GM23248 (cell line): Measurements from ENCODE around the gene RNF152. TPM values are rescaled to one million over a fixed set of nuclear protein-coding genes. Genes with fewer than 3 reads are reported as not detected.

Experiments used
- DNase-seq: peaks from one replicate; pipeline ENCODE4 v3.0.0-alpha.2; 2015
- H2AFZ ChIP-seq: fragments of 200-600 bp; sonication (generic); 2 replicates; pipeline ENCODE4 v1.6.1; 2016; ENCODE audit warnings: antibody characterized with exemption
- H3F3A ChIP-seq: fragments of 200-600 bp; sonication (generic); 2 replicates; pipeline ENCODE4 v1.6.1; 2016; ENCODE audit warnings: mild to moderate bottlenecking, antibody characterized with exemption, mixed run types; ENCODE audit not compliant: insufficient read depth
- H3K27ac ChIP-seq: fragments of 200-600 bp; sonication (generic); 2 replicates; pipeline ENCODE4 v1.5.1; 2016; ENCODE audit warnings: mild to moderate bottlenecking
- H3K27me3 ChIP-seq: fragments of 200-600 bp; sonication (generic); replicated peaks from 2 replicates; pipeline ENCODE4 v1.6.1; 2016; ENCODE audit warnings: mild to moderate bottlenecking; ENCODE audit not compliant: insufficient read depth
- H3K36me3 ChIP-seq: fragments of 200-600 bp; sonication (generic); 2 replicates; pipeline ENCODE4 v1.6.1; 2016; ENCODE audit warnings: low read depth, mild to moderate bottlenecking
- H3K4me1 ChIP-seq: fragments of 200-600 bp; sonication (generic); 2 replicates; pipeline ENCODE4 v1.6.1; 2016; ENCODE audit warnings: mild to moderate bottlenecking; ENCODE audit not compliant: insufficient read depth
- H3K4me2 ChIP-seq: fragments of 200-600 bp; sonication (generic); one replicate; pipeline ENCODE4 v1.6.1; 2016; ENCODE audit warnings: mild to moderate bottlenecking; ENCODE audit not compliant: unreplicated experiment
- H3K4me3 ChIP-seq: fragments of 200-600 bp; sonication (generic); 2 replicates; pipeline ENCODE4 v1.5.1; 2016; ENCODE audit warnings: mild to moderate bottlenecking
- H3K79me2 ChIP-seq: fragments of 200-600 bp; sonication (generic); 2 replicates; pipeline ENCODE4 v1.6.1; 2016; ENCODE audit warnings: mild to moderate bottlenecking; ENCODE audit not compliant: insufficient read depth
- H3K9ac ChIP-seq: fragments of 200-600 bp; sonication (generic); 2 replicates; pipeline ENCODE4 v1.6.1; 2016; ENCODE audit warnings: mild to moderate bottlenecking
- H3K9me2 ChIP-seq: fragments of 200-600 bp; sonication (generic); 2 replicates; pipeline ENCODE4 v1.6.1; 2016; ENCODE audit warnings: mixed run types, mild to moderate bottlenecking, moderate library complexity; ENCODE audit not compliant: insufficient read depth
- H3K9me3 ChIP-seq: fragments of 200-600 bp; sonication (generic); one replicate; pipeline ENCODE4 v1.6.1; 2017; ENCODE audit warnings: low read depth
- H4K20me1 ChIP-seq: fragments of 200-600 bp; sonication (generic); 2 replicates; pipeline ENCODE4 v1.6.0; 2016; ENCODE audit not compliant: insufficient read depth
- EZH2 ChIP-seq: fragments of 200-600 bp; sonication (generic); IDR thresholded peaks from 2 replicates; pipeline ENCODE4 v1.6.1; 2018; ENCODE audit warnings: antibody characterized with exemption, mild to moderate bottlenecking; ENCODE audit not compliant: insufficient read depth, poor library complexity, severe bottlenecking
- EZH2phosphoT487 ChIP-seq: fragments of 200-600 bp; sonication (generic); IDR thresholded peaks from 2 replicates; pipeline ENCODE4 v1.6.1; 2018; ENCODE audit warnings: antibody characterized with exemption, moderate library complexity, mild to moderate bottlenecking, low read depth; ENCODE audit not compliant: insufficient read depth
- WGBS, 2 experiments: methylation state at CpG; one replicate each; pipeline ENCODE4 v1.1.6; 2015 to 2017; ENCODE audit warnings: low lambda C conversion rate in 2 of 2, low coverage in 1 of 2; ENCODE audit errors: missing lambda C conversion rate in 2 of 2; 5-methylcytosine and 5-hydroxymethylcytosine counted together
- in situ Hi-C: fragments of 300-500 bp; cut with MboI; formaldehyde crosslinking; loops from 2 replicates; pipeline ENCODE4 v1.15.0; 2020
- polyA plus RNA-seq: library from polyadenylated mRNA; unstranded; fragments of >200 nt; fragmentation: Nextera tagmentation; extraction: Ambion mirVana; gene quantifications from 2 replicates; pipeline ENCODE4 v1.2.1, GENCODE V29; 2016
- total RNA-seq: library from RNA; depleted of rRNA; stranded (reverse); fragments of >200 nt; shearing (Covaris generic); gene quantifications from 2 replicates; pipeline ENCODE4 v1.2.3, GENCODE V29; 2014

Gene RNF152
- total and polyA plus RNA-seq, 2 experiments from 2014 or later, result 1.9 to 11.3 TPM

DNA sequence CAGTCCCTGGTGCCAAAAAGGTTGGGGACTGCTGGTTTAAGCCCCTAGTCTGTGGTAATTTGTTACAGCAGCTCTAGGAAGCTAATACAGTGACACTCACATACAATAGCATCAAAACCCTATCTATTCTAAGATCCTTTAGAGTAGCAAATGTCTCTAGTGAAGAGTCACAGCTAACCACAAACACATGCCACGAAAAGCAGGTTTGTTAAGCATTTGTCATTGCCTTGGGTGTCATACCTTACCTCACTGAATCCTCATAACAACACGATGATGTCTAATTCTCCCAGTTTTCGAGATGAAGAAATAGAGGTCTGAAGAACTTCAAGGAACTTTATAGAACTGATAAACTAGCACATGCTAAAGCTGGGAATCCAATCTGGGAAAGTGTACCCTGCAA is 29.6 kb upstream of the RNF152 start:
- Histone ChIP-seq H3K9me3 (no peaks in the 10 kb centered on the region), H3K27ac (no peak overlapping the region), H3K9me2 (no peaks in the 10 kb centered on the region; the same call in 1 of the 2 replicates), H3K79me2 (no peaks in the 10 kb centered on the region), H3K4me2 (no peak overlapping the region), H3K27me3 (no peaks in the 10 kb centered on the region), H3K36me3 (no peaks in the 10 kb centered on the region), H3K4me1 (no peaks in the 10 kb centered on the region), H2AFZ (no peak overlapping the region), H3K9ac (no peak overlapping the region), H4K20me1 (no peaks in the 10 kb centered on the region), H3F3A (no peaks in the 10 kb centered on the region), H3K4me3 (no peak overlapping the region)
- in situ Hi-C loops, result no loop called here
- no peak for TF ChIP-seq EZH2phosphoT487
- TF ChIP-seq EZH2, result no peak
- WGBS, 2 experiments, result 41 to 53% methylated on average over 3 of the region's 3 CpGs
- DNase-seq, result peak; percentile 52

GRCh38 chr18:61921621-61922235 is 28.9 kb upstream of the RNF152 start:
- H3K4me2 ChIP-seq, result no peak overlapping the region
- no peak overlapping the region for H2AFZ ChIP-seq
- in situ Hi-C loops, result no loop called here
- 86 to 88% methylated on average over 17 of the region's 17 CpGs for WGBS, 2 experiments
- H3K4me3 ChIP-seq, result no peak overlapping the region
- H3K9me3 ChIP-seq, result no peaks in the 10 kb centered on the region
- no peaks in the 10 kb centered on the region; the same call in 1 of the 2 replicates for H3K9me2 ChIP-seq
- TF ChIP-seq EZH2, result no peak
- TF ChIP-seq EZH2phosphoT487, result no peak
- no peaks in the 10 kb centered on the region for H4K20me1 ChIP-seq
- no peak overlapping the region for H3K27ac ChIP-seq
- H3K9ac ChIP-seq, result no peak overlapping the region
- DNase-seq, result no peak
- H3K27me3 ChIP-seq, result no peaks in the 10 kb centered on the region
- H3K79me2 ChIP-seq, result no peaks in the 10 kb centered on the region
- no peaks in the 10 kb centered on the region for H3K36me3 ChIP-seq
- H3F3A ChIP-seq, result no peaks in the 10 kb centered on the region
- H3K4me1 ChIP-seq, result no peaks in the 10 kb centered on the region

GRCh38 chr18:61917818-61918217 is 25.0 kb upstream of the RNF152 start:
- H3K4me3 ChIP-seq, result no peak overlapping the region
- H3K36me3 ChIP-seq, result no peaks in the 10 kb centered on the region
- no peaks in the 10 kb centered on the region for H3K27me3 ChIP-seq
- peak; percentile 30 for DNase-seq
- no peak overlapping the region for H3K27ac ChIP-seq
- H3K9me2 ChIP-seq, result no peaks in the 10 kb centered on the region; the same call in 1 of the 2 replicates
- H3K4me1 ChIP-seq, result peaks cover 6% of the 10 kb centered on the region; the same call in 1 of the 2 replicates
- H4K20me1 ChIP-seq, result no peaks in the 10 kb centered on the region
- H3K79me2 ChIP-seq, result no peaks in the 10 kb centered on the region
- H3K9ac ChIP-seq, result no peak overlapping the region
- TF ChIP-seq EZH2phosphoT487, result no peak
- TF ChIP-seq EZH2, result no peak
- H3K4me2 ChIP-seq, result no peak overlapping the region
- H3F3A ChIP-seq, result no peaks in the 10 kb centered on the region
- in situ Hi-C loops, result no loop called here
- H3K9me3 ChIP-seq, result no peaks in the 10 kb centered on the region
- WGBS, 2 experiments, result 62 to 69% methylated on average over 2 of the region's 2 CpGs
- no peak overlapping the region for H2AFZ ChIP-seq

DNA sequence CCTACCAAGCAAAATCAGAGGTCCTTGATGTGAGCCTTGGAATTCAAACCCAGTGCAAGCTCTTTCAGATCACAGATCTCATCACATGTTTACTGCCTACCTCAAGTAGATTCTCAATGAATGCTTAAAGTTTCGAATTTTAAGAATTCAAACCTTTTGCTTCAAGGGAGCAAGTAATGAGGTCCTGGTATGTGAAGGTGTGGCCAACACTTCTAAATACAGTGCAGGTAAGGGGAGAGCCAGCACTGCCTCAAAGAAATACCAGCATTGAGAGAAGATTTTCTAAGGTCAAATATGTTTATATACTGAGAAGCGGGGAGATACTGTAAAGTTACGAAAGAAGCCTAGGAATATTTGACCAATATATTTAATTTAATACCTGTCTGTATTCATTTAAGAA is 19.7 kb upstream of the RNF152 start:
- Histone ChIP-seq H3K9ac (no peak overlapping the region), H3K4me1 (peaks cover 6% of the 10 kb centered on the region; the same call in 1 of the 2 replicates), H2AFZ (no peak overlapping the region), H3K9me2 (0 out of 2 replicates have a peak, but pooled peaks cover 3% of the 10 kb centered on the region), H3K4me2 (no peak overlapping the region), H4K20me1 (no peaks in the 10 kb centered on the region), H3K9me3 (no peaks in the 10 kb centered on the region), H3K4me3 (no peak overlapping the region), H3K36me3 (no peaks in the 10 kb centered on the region), H3K27ac (no peak overlapping the region), H3K79me2 (no peaks in the 10 kb centered on the region), H3F3A (no peaks in the 10 kb centered on the region), H3K27me3 (no peaks in the 10 kb centered on the region)
- TF ChIP-seq EZH2phosphoT487, result no peak
- DNase-seq, result no peak
- in situ Hi-C loops, result no loop called here
- 84 to 90% methylated on average over 3 of the region's 3 CpGs for WGBS, 2 experiments

DNA sequence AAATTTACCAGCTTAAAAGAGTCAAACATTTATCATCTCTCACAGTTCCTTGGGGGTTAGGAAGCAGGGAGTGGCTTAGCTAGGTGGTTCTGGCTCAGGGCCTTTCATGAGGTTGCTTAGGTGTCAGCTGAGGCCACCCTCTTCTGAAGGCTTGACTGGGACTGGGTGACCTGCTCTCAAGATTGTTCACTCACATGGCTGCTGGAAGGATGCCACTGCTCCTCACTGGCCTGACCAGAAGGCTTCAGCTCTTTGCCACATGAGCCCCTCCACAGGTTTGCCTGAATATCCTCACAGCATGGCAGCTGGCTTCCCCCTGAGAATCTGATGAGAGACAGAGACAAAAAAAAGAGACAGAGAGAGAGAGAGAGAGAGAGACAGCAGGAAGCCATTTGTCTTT is 17.3 kb upstream of the RNF152 start:
- in situ Hi-C loops, result no loop called here
- no peaks in the 10 kb centered on the region for H3F3A ChIP-seq
- H3K9ac ChIP-seq, result no peak overlapping the region
- no peak overlapping the region for H3K4me3 ChIP-seq
- H4K20me1 ChIP-seq, result no peaks in the 10 kb centered on the region
- H3K27me3 ChIP-seq, result no peaks in the 10 kb centered on the region
- H3K36me3 ChIP-seq, result no peaks in the 10 kb centered on the region
- H2AFZ ChIP-seq, result no peak overlapping the region
- DNase-seq, result no peak
- TF ChIP-seq EZH2phosphoT487 (no peak), EZH2 (no peak)
- peaks cover 7% of the 10 kb centered on the region; the same call in 1 of the 2 replicates for H3K9me2 ChIP-seq
- H3K27ac ChIP-seq, result no peak overlapping the region
- no peak overlapping the region for H3K4me2 ChIP-seq
- no peaks in the 10 kb centered on the region for H3K79me2 ChIP-seq
- no peaks in the 10 kb centered on the region for H3K9me3 ChIP-seq
- H3K4me1 ChIP-seq, result peaks cover 6% of the 10 kb centered on the region; the same call in 1 of the 2 replicates
